GM12878 (cell line): ENCODE results near the gene SURF4. TPM values are rescaled to one million over a fixed set of nuclear protein-coding genes. Genes with fewer than 3 reads are reported as not detected.
A peak's percentile ranks its signal among the peaks of the same experiment; 100 is the strongest.

Source experiments
- ASH2L ChIP-seq: fragments of 300-600, 200-600 bp; sonication (generic); IDR thresholded peaks from 2 replicates; pipeline ENCODE4 v1.6.1; 2017; ENCODE audit warnings: low read depth, mild to moderate bottlenecking, borderline replicate concordance
- BHLHE40 ChIP-seq, 2 experiments: fragments of 450-650 bp in 1 of 2; IDR thresholded peaks; 2 replicates each; pipeline ENCODE4 v1.6.1; 2011 to 2017; ENCODE audit warnings: low read depth in 2 of 2, borderline replicate concordance in 1 of 2, improper control_type of control experiment in 1 of 2, low read length in 1 of 2, mild to moderate bottlenecking in 1 of 2
- CHD1 ChIP-seq: IDR thresholded peaks from 2 replicates; pipeline ENCODE4 v1.6.1; 2012; ENCODE audit warnings: low read depth, low read length, improper control_type of control experiment
- EED ChIP-seq: sonication (generic); IDR thresholded peaks from 2 replicates; pipeline ENCODE4 v1.6.1; 2016; ENCODE audit warnings: antibody characterized with exemption, low read depth
- ELK1 ChIP-seq: IDR thresholded peaks from 2 replicates; pipeline ENCODE4 v1.6.1; 2012; ENCODE audit warnings: low read depth, low read length, improper control_type of control experiment
- HCFC1 ChIP-seq: fragments of 150-350 bp; IDR thresholded peaks from 2 replicates; pipeline ENCODE4 v1.6.1; 2014; ENCODE audit warnings: low read length
- HDAC2 ChIP-seq: fragments of 200-600 bp; sonication (generic); IDR thresholded peaks from 2 replicates; pipeline ENCODE4 v1.6.1; 2017
- MEF2B ChIP-seq: fragments of 450-650 bp; IDR thresholded peaks from 2 replicates; pipeline ENCODE4 v1.6.1; 2018; ENCODE audit warnings: mild to moderate bottlenecking, moderate library complexity; ENCODE audit not compliant: partially characterized antibody, poor library complexity, severe bottlenecking
- MTA2 ChIP-seq: fragments of 450-650 bp; IDR thresholded peaks from 2 replicates; pipeline ENCODE4 v1.6.1; 2016; ENCODE audit warnings: low read depth, mild to moderate bottlenecking, moderate library complexity
- NR2C1 ChIP-seq: fragments of 450-650 bp; IDR thresholded peaks from 2 replicates; pipeline ENCODE4 v1.6.1; 2017; ENCODE audit warnings: antibody characterized with exemption, mild to moderate bottlenecking, moderate library complexity
- NR2C2 ChIP-seq: IDR thresholded peaks from 2 replicates; pipeline ENCODE4 v1.6.1; 2011; ENCODE audit warnings: borderline replicate concordance, low read depth; ENCODE audit not compliant: control insufficient read depth, insufficient read length
- NRF1 ChIP-seq: conservative IDR thresholded peaks from 2 replicates; pipeline ENCODE4 v1.6.1; 2011; ENCODE audit warnings: mild to moderate bottlenecking, low read depth, low read length, improper control_type of control experiment
- PKNOX1 ChIP-seq: fragments of 450-650 bp; IDR thresholded peaks from 2 replicates; pipeline ENCODE4 v1.6.1; 2016; ENCODE audit warnings: mild to moderate bottlenecking
- POLR2AphosphoS5 ChIP-seq: IDR thresholded peaks from 2 replicates; pipeline ENCODE4 v1.6.1; 2011; ENCODE audit warnings: mild to moderate bottlenecking, low read length, inconsistent platforms
- RELB ChIP-seq: fragments of 450-650 bp; IDR thresholded peaks from 2 replicates; pipeline ENCODE4 v1.6.1; 2017; ENCODE audit warnings: low read depth, mild to moderate bottlenecking, moderate library complexity
- SMAD1 ChIP-seq: fragments of 450-650 bp; IDR thresholded peaks from 2 replicates; pipeline ENCODE4 v1.6.1; 2018; ENCODE audit warnings: mild to moderate bottlenecking, low read depth; ENCODE audit not compliant: partially characterized antibody
- SRF ChIP-seq, 2 experiments: IDR thresholded peaks; 2 replicates each; pipeline ENCODE4 v1.6.1; 2011; ENCODE audit warnings: low read depth in 2 of 2, low read length in 2 of 2, mild to moderate bottlenecking in 1 of 2, moderate library complexity in 1 of 2
- TCF3 ChIP-seq: IDR thresholded peaks from 2 replicates; pipeline ENCODE4 v1.6.1; 2012; ENCODE audit warnings: low read depth, mild to moderate bottlenecking, low read length, borderline replicate concordance; ENCODE audit not compliant: insufficient read depth
- ZBTB11 ChIP-seq: fragments of 450-650 bp; formaldehyde crosslinking; IDR thresholded peaks from 2 replicates; pipeline ENCODE4 v1.5.0; 2022; ENCODE audit warnings: mild to moderate bottlenecking, missing genetic modification characterization
- ZBTB33 ChIP-seq: fragments of 450-650 bp; IDR thresholded peaks from 2 replicates; pipeline ENCODE4 v1.6.1; 2017; ENCODE audit warnings: mild to moderate bottlenecking
- polyA plus RNA-seq, 11 experiments: library from polyadenylated mRNA; depleted of rRNA in 4 of 11; unstranded in 6 of 11; stranded (reverse) in 5 of 11; fragments of >200 nt; fragmentation: Nextera tagmentation in 4 of 11; fragmentation: Illumina TruSeq in 1 of 11; extraction: Ambion mirVana in 4 of 11; extraction: Trizol in 1 of 11; gene quantifications; 1 replicate in 1 of 11; 2 replicates in 10 of 11; pipeline versions ENCODE4 v1.2.1 to v1.2.3, GENCODE V29; 2011 to 2016; ENCODE audit warnings: inconsistent platforms in 2 of 11, missing spikeins in 2 of 11, low read depth in 1 of 11
- total RNA-seq, 4 experiments: library from RNA; depleted of rRNA in 3 of 4; stranded (reverse); fragments of >200 nt in 3 of 4; fragmentation: Illumina TruSeq in 1 of 4; extraction: Trizol in 1 of 4; gene quantifications; 2 replicates each; pipeline versions ENCODE4 v1.2.1 to v1.2.3, GENCODE V29; 2013 to 2021

The SURF4 gene
- total and polyA plus RNA-seq, 10 of the 15 experiments (the other 5 are each of a cell fraction or from before 2014, with no cell fraction given) = 6.4 to 134 (median 78.7) TPM

GRCh38 chr9:133421615-133422542 is 46.0 kb upstream of the SURF4 start, which contains the start of gene ADAMTS13 (continued):
- TF ChIP-seq ZBTB11 (CRISPR knock-in tag) (no peak), NRF1 (no peak), HDAC2 (no peak), SMAD1 (no peak), HCFC1 (peak; percentile 35; the same call in 1 of the 2 replicates), CHD1 (no peak), SRF (IDR thresholded peaks at IDR 0.05; ENCODE audit: low read depth in 2 of 2, low read length in 2 of 2) (no peak), NR2C2 (no peak), POLR2AphosphoS5 (no peak), MEF2B (no peak), EED (peak; percentile 41), NR2C1 (no peak), ASH2L (no peak), PKNOX1 (peak; percentile 53; the same call in 1 of the 2 replicates), RELB (peak; percentile 91), MTA2 (peak; percentile 74; the same call in 1 of the 2 replicates), ZBTB33 (no peak), ELK1 (no peak), TCF3 (no peak), BHLHE40 (IDR thresholded peaks at IDR 0.05; ENCODE audit: borderline replicate concordance in 1 of 2, low read depth in 2 of 2, low read length in 1 of 2) (peak; percentile 83 to 91)
